Hypothalamus (tissue), 51 donors: ENCODE data around the gene NOTCH4.
"Not testable (repeated sequence)": the region's sequence is repeated elsewhere in the genome, so short reads cannot be mapped to it uniquely, and the experiment has no call there.

Experiments
- DNase-seq, 51 donors: peaks; one replicate each; lab custom pipeline; 2025; lab: John Stamatoyannopoulos, UW

The NOTCH4 gene

GRCh38 chr6:32194825-32195651 lies 28.8 kb downstream of the NOTCH4 start:
- peak in 17 of 51 donors; percentile 26 to 72 (median 47) for DNase-seq

- no peak for DNase-seq
These were observed 29.5 kb downstream of the NOTCH4 start for GRCh38 chr6:32194388-32194787.

GRCh38 chr6:32193096-32193495 lies 30.8 kb downstream of the NOTCH4 start:
- not testable (repeated sequence) for DNase-seq

- DNase-seq, result peak in 9 of 51 donors; percentile 10 to 36 (median 19)
These were observed 31.2 kb downstream of the NOTCH4 start, which contains the start of gene GPSM3 for GRCh38 chr6:32192608-32193039. Gene GPSM3 (minus strand): TSS chr6:32192643. CDS start chr6:32192513, 130 bp downstream.

- no peak for DNase-seq
These were observed 31.9 kb downstream of the NOTCH4 start for GRCh38 chr6:32191696-32192607.

DNA sequence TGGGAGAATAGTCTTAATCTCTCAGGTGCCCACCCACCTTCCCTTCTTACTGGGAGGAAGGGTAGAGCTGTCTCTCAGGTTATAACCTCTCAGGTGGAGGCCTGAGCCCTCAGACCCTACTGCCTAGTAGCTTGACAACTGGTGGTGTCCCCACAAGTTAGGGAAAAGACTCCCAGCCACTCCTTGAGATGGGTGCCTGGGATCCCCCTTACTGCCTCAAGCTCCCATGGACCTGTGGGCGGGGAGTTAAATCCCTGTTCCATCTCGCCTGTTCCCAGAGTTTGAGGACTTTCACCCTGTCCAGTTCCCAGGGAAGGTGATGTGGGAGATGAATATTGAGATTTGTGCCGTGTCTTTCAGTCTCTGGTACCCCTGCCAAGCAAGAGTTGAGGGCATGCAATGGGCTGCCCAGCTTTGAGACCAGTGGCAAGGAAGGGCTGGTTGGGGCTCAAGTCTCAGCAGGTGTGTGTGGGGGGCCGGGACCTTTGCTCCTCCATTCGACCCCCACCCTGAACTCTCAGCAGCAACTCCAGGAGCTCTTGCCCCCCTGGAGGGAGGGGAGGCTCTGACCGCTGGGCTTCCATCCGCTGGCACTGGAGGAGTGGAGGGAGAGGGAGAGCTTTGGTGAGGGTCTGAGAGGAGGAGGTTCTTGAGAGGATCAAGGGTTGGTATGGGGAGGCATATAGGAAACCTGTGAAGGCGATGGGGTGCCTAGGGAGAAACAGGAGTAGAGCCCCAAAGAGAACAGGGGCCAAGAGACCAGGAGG lies 32.8 kb downstream of the NOTCH4 start:
- DNase-seq, result no peak

DNA sequence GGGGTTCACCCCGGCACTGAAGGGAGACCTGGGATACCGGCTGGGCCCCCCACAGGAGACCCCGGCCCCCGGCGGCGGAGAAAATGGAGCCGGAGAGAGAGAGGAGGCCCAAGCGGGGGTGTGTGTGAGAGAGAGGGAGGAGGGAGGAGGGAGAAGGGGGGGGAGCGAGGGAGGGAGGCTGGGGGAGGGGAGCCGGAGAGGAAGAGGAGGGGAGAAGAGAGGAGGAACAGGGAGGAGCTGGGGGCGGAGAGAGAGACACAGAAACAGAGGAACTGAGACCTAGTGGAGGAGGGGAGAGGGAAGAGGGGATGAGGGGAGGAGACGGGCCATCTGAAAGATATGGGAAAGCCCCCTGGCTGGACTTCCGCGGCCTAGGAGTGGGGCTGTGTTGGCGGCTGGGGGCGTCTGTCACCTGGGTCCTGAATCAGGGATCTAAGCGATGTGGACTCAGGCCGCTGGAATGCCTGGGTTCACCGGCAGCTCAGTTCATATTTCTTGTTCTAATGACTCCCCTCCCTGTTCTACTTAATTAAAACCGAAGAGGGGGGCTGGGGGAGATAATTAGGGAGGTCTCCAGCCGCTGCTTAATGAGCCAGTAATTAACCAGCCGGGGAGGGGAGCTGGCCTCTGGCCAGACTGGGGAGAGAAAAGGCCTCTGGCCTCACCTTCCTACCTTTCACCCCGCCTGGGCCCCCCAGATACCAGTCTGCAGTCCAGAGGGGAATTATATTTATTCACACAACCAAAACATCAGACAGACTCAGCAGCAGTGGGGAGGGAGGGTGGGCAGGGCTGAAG lies 33.6 kb downstream of the NOTCH4 start, which contains the start of gene PBX2:
Gene PBX2, minus strand, starts transcription at position 149 of the 798 bp plus-strand sequence. CDS start 287 bp downstream, outside the sequence.
- peak in 50 of 51 donors; percentile 25 to 93 (median 82) for DNase-seq

GRCh38 chr6:32189742-32190053 lies 34.2 kb downstream of the NOTCH4 start:
- peak in 6 of 51 donors; percentile 51 to 77 (median 61) for DNase-seq

DNA sequence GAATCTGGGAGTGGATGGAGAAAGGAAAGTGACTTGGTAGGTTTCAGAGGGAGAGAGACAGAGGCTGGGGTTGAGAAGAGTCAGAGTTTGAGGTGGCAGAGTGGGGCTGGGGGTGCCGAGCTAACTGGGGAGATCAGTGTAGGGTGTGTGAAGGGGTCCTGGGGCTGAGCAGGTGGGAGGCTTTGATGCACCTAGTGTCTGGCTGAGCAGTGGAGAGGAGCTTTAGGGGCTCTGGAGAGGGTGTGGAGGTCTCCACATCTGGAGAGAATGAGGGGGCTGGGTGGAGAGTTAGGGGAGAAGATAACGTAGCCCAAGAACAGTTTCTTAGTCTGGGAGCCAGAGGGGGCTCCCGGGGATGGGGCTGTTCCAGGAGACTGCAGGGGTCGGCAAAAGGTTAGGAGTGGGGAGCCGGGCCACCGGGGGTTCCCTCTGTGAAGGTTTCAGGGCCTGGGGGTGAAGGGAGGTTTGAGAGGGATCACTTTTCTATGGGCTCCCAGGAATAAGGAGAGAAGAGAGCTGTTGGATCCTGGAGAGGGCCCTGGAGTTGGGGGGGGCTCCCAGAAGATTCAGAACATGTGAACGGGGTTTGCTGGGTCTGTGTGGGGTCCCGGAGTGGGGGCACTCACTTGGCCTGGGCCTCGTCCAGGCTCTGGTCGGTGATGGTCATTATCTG lies 34.7 kb downstream of the NOTCH4 start:
- DNase-seq, result peak in 5 of 51 donors; percentile 18 to 54 (median 32)

GRCh38 chr6:32188381-32189068 lies 35.3 kb downstream of the NOTCH4 start:
- no peak for DNase-seq

DNA sequence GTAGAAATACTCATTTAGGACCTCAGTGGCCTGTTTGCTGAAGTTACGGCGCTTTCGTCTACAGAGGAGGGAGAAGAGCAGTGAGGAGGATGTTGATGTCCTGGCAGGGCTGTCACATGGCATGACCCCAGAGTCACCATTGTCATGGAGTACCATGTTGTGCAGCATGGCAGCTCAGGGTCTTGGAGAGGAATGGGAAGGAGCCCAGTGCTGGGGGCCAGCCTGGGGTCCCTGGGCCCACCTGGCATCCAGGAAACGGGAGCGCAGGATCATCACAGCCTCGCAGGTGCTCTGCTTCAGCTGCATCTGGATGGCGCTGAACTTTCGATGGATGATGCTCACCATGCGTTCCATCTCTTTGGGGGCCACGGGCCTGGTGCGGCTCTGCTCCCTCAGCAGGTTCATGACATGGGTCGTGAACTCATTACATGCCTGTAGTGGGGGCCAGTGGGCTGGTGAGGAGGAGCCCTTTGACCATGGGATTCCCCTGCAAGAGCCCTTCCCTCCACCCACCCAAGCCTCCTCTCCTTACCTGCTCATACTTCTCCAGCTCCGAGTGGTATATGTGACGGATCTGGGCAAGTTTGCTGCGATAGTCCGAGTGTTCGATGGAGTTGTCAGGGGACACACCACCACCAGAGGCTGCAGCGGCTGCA lies 36.0 kb downstream of the NOTCH4 start:
- DNase-seq, result not testable (repeated sequence)

GRCh38 chr6:32187009-32187709 lies 36.7 kb downstream of the NOTCH4 start:
- DNase-seq, result no peak

- DNase-seq, result not testable (repeated sequence)
These were observed 37.6 kb downstream of the NOTCH4 start for GRCh38 chr6:32186151-32186840.

DNA sequence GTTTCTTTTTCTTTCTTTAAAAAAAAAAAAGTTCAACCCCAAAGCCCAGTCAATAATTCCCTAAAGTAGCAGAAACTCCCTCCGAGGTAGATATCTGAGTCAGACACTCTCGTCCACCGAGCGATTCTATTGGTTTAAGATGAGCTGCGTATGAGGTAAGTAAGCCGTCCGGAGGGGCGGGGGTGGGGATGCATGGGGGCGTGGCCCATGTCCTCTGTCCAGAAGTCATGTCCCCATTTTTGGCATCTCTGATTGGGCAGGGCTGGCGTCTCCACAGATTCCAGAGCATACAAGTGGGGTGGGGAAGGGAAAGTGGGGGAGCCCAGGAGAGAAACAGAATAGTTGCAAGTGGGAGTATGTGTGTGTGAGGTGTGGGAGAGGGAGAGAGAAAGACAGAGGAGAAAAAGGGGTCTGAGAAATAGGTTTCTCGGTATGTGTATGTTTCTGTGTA lies 38.2 kb downstream of the NOTCH4 start:
- peak in 11 of 51 donors; percentile 11 to 50 (median 24) for DNase-seq

DNA sequence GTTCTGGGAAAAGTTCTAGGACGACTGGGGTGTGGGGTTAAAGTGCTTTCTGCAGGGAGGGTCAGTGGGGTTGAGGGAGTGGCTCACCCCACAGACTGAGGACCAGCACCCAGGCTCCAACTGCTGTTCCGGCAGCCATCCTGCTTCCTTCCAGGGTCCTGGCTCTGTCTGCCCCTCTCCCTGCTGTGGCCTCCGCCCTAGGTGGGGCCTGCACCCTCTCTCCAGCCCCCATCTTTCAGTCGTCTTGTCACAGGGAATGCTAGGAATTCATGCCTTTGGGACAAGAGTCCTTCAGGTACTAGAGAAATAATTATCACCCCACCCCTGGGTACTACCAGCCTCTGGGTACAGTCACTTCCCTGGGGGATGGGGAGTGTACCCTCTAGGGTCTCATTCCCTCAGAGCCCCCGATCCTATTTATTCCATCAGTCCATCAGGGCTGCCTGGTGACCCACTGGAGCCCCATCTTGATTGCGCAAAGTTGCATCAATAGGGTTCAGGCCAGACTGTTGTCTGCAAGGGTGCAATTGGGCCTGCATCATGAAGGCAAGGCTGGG lies 39.7 kb downstream of the NOTCH4 start, which contains the start of gene AGER:
Gene AGER, minus strand, starts transcription at position 170 of the 557 bp plus-strand sequence. Its CDS starts 31 bp downstream, at position 139.
- DNase-seq, result no peak

- DNase-seq, result no peak
These were observed 40.3 kb downstream of the NOTCH4 start for GRCh38 chr6:32183483-32184083.
